ENCODE data around the gene DHX36.

The DHX36 gene

GRCh38 chr3:154224866-154225265, 99.4 kb downstream of the DHX36 start:
- DNase-seq (ENCODE audit: low spot score): no peak

GRCh38 chr3:154224366-154224765, 99.9 kb downstream of the DHX36 start:
- no peak for DNase-seq (ENCODE audit: low spot score)

- DNase-seq (ENCODE audit: low spot score): no peak
Measured at GRCh38 chr3:154223519-154223918, 100.8 kb downstream of the DHX36 start.

All from CD4-positive, alpha-beta T cell treated with Interleukin-6 at 100 ng/mL for 8 hours (primary cell).